GM12878 (cell line): ENCODE data around the gene SEC24A. TPM values are rescaled to one million over a fixed set of nuclear protein-coding genes. Genes with fewer than 3 reads are reported as not detected.

Source experiments
- ATF7 ChIP-seq: fragments of 450-650 bp; IDR thresholded peaks from 2 replicates; pipeline ENCODE4 v1.6.1; 2016; ENCODE audit warnings: low read depth, mild to moderate bottlenecking
- HCFC1 ChIP-seq: fragments of 150-350 bp; IDR thresholded peaks from 2 replicates; pipeline ENCODE4 v1.6.1; 2014; ENCODE audit warnings: low read length
- HDAC6 ChIP-seq: fragments of 200-600 bp; sonication (generic); IDR thresholded peaks from one replicate; pipeline ENCODE4 v1.8.0; 2017; ENCODE audit warnings: antibody characterized with exemption; ENCODE audit not compliant: unreplicated experiment
- MEF2A ChIP-seq: IDR thresholded peaks from 2 replicates; pipeline ENCODE4 v1.6.1; 2011; ENCODE audit warnings: low read depth, mild to moderate bottlenecking, low read length, moderate library complexity; ENCODE audit not compliant: insufficient read depth
- MEF2B ChIP-seq: fragments of 450-650 bp; IDR thresholded peaks from 2 replicates; pipeline ENCODE4 v1.6.1; 2018; ENCODE audit warnings: mild to moderate bottlenecking, moderate library complexity; ENCODE audit not compliant: partially characterized antibody, poor library complexity, severe bottlenecking
- POU2F2 ChIP-seq: IDR thresholded peaks from 3 replicates; pipeline ENCODE4 v1.6.1; 2011; ENCODE audit warnings: low read depth, mild to moderate bottlenecking, low read length, borderline replicate concordance
- RBBP5 ChIP-seq: fragments of 200-600 bp; sonication (generic); conservative IDR thresholded peaks from 2 replicates; pipeline ENCODE4 v1.6.1; 2016
- SMARCA5 ChIP-seq: fragments of 450-650 bp; IDR thresholded peaks from 2 replicates; pipeline ENCODE4 v1.6.1; 2017; ENCODE audit warnings: mild to moderate bottlenecking
- SREBF2 ChIP-seq: IDR thresholded peaks from 2 replicates; pipeline ENCODE4 v1.6.1; 2012; ENCODE audit warnings: mild to moderate bottlenecking, low read length
- TAF1 ChIP-seq: IDR thresholded peaks from 2 replicates; pipeline ENCODE4 v1.6.1; 2011; ENCODE audit warnings: mild to moderate bottlenecking, low read depth, low read length, borderline replicate concordance
- YBX1 ChIP-seq: fragments of 450-650 bp; IDR thresholded peaks from 2 replicates; pipeline ENCODE4 v1.6.1; 2016; ENCODE audit warnings: antibody characterized with exemption
- ZNF274 ChIP-seq: IDR thresholded peaks from one replicate; pipeline ENCODE4 v1.8.0; 2011; ENCODE audit not compliant: insufficient read length, insufficient read depth
- polyA plus RNA-seq, 11 experiments: library from polyadenylated mRNA; depleted of rRNA in 4 of 11; unstranded in 6 of 11; stranded (reverse) in 5 of 11; fragments of >200 nt; fragmentation: Nextera tagmentation in 4 of 11; fragmentation: Illumina TruSeq in 1 of 11; extraction: Ambion mirVana in 4 of 11; extraction: Trizol in 1 of 11; gene quantifications; 1 replicate in 1 of 11; 2 replicates in 10 of 11; pipeline versions ENCODE4 v1.2.1 to v1.2.3, GENCODE V29; 2011 to 2016; ENCODE audit warnings: inconsistent platforms in 2 of 11, missing spikeins in 2 of 11, low read depth in 1 of 11
- total RNA-seq, 4 experiments: library from RNA; depleted of rRNA in 3 of 4; stranded (reverse); fragments of >200 nt in 3 of 4; fragmentation: Illumina TruSeq in 1 of 4; extraction: Trizol in 1 of 4; gene quantifications; 2 replicates each; pipeline versions ENCODE4 v1.2.1 to v1.2.3, GENCODE V29; 2013 to 2021
- TF ChIP-seq, protein P1 (sequence below): IDR thresholded peaks from 2 replicates; pipeline ENCODE4 v1.6.1; 2012; ENCODE audit warnings: low read depth, low read length, improper control_type of control experiment
- TF ChIP-seq, protein P2 (sequence below): fragments of 450-650 bp; IDR thresholded peaks from 2 replicates; pipeline ENCODE4 v1.6.1; 2016; ENCODE audit warnings: mild to moderate bottlenecking
- TF ChIP-seq, protein P3 (sequence below): fragments of 450-650 bp; IDR thresholded peaks from 2 replicates; pipeline ENCODE4 v1.6.1; 2017; ENCODE audit warnings: mild to moderate bottlenecking, moderate library complexity
- TF ChIP-seq, protein P4 (sequence below): fragments of 450-650 bp; IDR thresholded peaks from 2 replicates; pipeline ENCODE4 v1.6.1; 2014; ENCODE audit warnings: mild to moderate bottlenecking
- TF ChIP-seq, protein P5 (sequence below): IDR thresholded peaks from 2 replicates; pipeline ENCODE4 v1.6.1; 2012; ENCODE audit warnings: improper control_type of control experiment, low read depth, low read length; ENCODE audit not compliant: insufficient replicate concordance

The SEC24A gene
- total and polyA plus RNA-seq, 10 of the 15 experiments (the other 5 are each of a cell fraction or from before 2014, with no cell fraction given), result 7.1 to 52.2 (median 22.8) TPM

DNA sequence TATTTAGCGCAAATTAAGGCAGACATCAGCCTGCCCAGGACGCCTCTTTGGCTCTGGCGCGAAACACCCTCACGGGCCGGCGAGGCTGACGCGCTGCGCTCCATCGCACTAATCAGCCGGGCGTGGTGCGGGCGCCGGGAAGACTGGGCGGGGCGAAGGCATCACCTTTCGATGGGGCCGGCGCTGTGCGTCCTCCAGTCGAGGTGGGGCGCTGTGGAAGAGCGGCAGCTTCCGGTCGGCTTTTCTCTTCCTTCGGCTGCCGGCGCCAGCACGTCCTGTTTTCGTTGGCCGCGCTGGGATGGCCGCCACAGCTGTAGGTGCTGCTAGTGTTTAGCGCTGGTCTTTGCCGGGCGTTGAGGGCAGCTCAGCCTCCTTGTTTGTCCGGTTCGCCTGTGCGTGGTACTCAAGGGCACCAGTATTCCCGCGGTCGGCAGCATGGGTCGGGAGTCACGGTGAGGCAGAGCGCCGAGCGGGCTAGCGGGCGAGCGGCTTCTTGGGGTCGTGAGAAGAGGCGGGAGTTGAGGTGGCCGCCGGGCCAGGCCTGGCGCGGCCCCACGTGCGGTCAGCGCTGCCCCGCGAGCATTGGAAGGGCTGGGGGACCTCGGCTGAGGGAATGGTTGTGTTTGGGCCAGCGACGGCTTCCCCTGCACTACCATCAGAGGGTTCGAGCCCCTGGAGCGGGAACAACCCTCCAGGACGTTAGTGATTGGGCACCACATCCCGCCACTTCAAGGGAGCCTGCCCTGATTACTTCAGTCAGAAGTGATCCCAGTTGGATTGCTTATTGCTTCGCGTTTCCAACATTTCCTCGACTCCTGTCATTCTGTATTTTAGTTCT is 110.1 kb downstream of the SEC24A start, which contains the start of gene DDX46 (continued):
- TF ChIP-seq POU2F2 (no peak), YBX1 (no peak), ZNF274 (no peak), RBBP5 (no peak), TAF1 (peak; percentile 91), HDAC6 (no peak), HCFC1 (peak; percentile 75), MEF2B (no peak), SMARCA5 (no peak; the same call in 1 of the 2 replicates), ATF7 (peak; percentile 46), MEF2A (0 out of 2 replicates have a peak, but pooled peaks have one; percentile 47), SREBF2 (0 out of 2 replicates have a peak, but pooled peaks have one; percentile 9)
- TF ChIP-seq, protein P1, sequence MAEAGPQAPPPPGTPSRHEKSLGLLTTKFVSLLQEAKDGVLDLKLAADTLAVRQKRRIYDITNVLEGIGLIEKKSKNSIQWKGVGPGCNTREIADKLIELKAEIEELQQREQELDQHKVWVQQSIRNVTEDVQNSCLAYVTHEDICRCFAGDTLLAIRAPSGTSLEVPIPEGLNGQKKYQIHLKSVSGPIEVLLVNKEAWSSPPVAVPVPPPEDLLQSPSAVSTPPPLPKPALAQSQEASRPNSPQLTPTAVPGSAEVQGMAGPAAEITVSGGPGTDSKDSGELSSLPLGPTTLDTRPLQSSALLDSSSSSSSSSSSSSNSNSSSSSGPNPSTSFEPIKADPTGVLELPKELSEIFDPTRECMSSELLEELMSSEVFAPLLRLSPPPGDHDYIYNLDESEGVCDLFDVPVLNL, result no peak
- TF ChIP-seq, protein P2, sequence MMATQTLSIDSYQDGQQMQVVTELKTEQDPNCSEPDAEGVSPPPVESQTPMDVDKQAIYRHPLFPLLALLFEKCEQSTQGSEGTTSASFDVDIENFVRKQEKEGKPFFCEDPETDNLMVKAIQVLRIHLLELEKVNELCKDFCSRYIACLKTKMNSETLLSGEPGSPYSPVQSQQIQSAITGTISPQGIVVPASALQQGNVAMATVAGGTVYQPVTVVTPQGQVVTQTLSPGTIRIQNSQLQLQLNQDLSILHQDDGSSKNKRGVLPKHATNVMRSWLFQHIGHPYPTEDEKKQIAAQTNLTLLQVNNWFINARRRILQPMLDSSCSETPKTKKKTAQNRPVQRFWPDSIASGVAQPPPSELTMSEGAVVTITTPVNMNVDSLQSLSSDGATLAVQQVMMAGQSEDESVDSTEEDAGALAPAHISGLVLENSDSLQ, result peak; percentile 19; the same call in 1 of the 2 replicates
- TF ChIP-seq, protein P3, sequence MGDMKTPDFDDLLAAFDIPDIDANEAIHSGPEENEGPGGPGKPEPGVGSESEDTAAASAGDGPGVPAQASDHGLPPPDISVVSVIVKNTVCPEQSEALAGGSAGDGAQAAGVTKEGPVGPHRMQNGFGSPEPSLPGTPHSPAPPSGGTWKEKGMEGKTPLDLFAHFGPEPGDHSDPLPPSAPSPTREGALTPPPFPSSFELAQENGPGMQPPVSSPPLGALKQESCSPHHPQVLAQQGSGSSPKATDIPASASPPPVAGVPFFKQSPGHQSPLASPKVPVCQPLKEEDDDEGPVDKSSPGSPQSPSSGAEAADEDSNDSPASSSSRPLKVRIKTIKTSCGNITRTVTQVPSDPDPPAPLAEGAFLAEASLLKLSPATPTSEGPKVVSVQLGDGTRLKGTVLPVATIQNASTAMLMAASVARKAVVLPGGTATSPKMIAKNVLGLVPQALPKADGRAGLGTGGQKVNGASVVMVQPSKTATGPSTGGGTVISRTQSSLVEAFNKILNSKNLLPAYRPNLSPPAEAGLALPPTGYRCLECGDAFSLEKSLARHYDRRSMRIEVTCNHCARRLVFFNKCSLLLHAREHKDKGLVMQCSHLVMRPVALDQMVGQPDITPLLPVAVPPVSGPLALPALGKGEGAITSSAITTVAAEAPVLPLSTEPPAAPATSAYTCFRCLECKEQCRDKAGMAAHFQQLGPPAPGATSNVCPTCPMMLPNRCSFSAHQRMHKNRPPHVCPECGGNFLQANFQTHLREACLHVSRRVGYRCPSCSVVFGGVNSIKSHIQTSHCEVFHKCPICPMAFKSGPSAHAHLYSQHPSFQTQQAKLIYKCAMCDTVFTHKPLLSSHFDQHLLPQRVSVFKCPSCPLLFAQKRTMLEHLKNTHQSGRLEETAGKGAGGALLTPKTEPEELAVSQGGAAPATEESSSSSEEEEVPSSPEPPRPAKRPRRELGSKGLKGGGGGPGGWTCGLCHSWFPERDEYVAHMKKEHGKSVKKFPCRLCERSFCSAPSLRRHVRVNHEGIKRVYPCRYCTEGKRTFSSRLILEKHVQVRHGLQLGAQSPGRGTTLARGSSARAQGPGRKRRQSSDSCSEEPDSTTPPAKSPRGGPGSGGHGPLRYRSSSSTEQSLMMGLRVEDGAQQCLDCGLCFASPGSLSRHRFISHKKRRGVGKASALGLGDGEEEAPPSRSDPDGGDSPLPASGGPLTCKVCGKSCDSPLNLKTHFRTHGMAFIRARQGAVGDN, result no peak
- TF ChIP-seq, protein P4, sequence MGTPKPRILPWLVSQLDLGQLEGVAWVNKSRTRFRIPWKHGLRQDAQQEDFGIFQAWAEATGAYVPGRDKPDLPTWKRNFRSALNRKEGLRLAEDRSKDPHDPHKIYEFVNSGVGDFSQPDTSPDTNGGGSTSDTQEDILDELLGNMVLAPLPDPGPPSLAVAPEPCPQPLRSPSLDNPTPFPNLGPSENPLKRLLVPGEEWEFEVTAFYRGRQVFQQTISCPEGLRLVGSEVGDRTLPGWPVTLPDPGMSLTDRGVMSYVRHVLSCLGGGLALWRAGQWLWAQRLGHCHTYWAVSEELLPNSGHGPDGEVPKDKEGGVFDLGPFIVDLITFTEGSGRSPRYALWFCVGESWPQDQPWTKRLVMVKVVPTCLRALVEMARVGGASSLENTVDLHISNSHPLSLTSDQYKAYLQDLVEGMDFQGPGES, result no peak
- TF ChIP-seq, protein P5, sequence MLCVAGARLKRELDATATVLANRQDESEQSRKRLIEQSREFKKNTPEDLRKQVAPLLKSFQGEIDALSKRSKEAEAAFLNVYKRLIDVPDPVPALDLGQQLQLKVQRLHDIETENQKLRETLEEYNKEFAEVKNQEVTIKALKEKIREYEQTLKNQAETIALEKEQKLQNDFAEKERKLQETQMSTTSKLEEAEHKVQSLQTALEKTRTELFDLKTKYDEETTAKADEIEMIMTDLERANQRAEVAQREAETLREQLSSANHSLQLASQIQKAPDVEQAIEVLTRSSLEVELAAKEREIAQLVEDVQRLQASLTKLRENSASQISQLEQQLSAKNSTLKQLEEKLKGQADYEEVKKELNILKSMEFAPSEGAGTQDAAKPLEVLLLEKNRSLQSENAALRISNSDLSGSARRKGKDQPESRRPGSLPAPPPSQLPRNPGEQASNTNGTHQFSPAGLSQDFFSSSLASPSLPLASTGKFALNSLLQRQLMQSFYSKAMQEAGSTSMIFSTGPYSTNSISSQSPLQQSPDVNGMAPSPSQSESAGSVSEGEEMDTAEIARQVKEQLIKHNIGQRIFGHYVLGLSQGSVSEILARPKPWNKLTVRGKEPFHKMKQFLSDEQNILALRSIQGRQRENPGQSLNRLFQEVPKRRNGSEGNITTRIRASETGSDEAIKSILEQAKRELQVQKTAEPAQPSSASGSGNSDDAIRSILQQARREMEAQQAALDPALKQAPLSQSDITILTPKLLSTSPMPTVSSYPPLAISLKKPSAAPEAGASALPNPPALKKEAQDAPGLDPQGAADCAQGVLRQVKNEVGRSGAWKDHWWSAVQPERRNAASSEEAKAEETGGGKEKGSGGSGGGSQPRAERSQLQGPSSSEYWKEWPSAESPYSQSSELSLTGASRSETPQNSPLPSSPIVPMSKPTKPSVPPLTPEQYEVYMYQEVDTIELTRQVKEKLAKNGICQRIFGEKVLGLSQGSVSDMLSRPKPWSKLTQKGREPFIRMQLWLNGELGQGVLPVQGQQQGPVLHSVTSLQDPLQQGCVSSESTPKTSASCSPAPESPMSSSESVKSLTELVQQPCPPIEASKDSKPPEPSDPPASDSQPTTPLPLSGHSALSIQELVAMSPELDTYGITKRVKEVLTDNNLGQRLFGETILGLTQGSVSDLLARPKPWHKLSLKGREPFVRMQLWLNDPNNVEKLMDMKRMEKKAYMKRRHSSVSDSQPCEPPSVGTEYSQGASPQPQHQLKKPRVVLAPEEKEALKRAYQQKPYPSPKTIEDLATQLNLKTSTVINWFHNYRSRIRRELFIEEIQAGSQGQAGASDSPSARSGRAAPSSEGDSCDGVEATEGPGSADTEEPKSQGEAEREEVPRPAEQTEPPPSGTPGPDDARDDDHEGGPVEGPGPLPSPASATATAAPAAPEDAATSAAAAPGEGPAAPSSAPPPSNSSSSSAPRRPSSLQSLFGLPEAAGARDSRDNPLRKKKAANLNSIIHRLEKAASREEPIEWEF, result no peak
